Karpas-422 (cell line): Measurements from ENCODE around the gene GPC5. TPM values are rescaled to one million over a fixed set of nuclear protein-coding genes. Genes with fewer than 3 reads are reported as not detected.

Experiments used
- DNase-seq: peaks from one replicate; pipeline ENCODE4 v3.0.0-alpha.2; 2015
- H2AFZ ChIP-seq: fragments of 200-600 bp; sonication (generic); 2 replicates; pipeline ENCODE4 v1.6.1; 2014; ENCODE audit warnings: antibody characterized with exemption, low read length, mixed read lengths
- H3K27ac ChIP-seq: fragments of 200-600 bp; sonication (generic); 2 replicates; pipeline ENCODE4 v1.5.1; 2014; ENCODE audit warnings: mild to moderate bottlenecking, low read length, moderate library complexity
- H3K27me3 ChIP-seq: fragments of 200-600 bp; sonication (generic); 2 replicates; pipeline ENCODE4 v1.6.1; 2014; ENCODE audit warnings: low read length, mixed read lengths
- H3K36me3 ChIP-seq: fragments of 200-600 bp; sonication (generic); 2 replicates; pipeline ENCODE4 v1.6.1; 2014; ENCODE audit warnings: low read length, mixed read lengths; ENCODE audit not compliant: insufficient read depth
- H3K4me1 ChIP-seq: fragments of 200-600 bp; sonication (generic); 2 replicates; pipeline ENCODE4 v1.6.1; 2014; ENCODE audit warnings: mild to moderate bottlenecking, low read length, mixed read lengths
- H3K4me2 ChIP-seq: fragments of 200-600 bp; sonication (generic); 2 replicates; pipeline ENCODE4 v1.6.1; 2014; ENCODE audit warnings: low read length, low read depth, mild to moderate bottlenecking; ENCODE audit not compliant: poor library complexity, severe bottlenecking
- H3K4me3 ChIP-seq: fragments of 200-600 bp; sonication (generic); 2 replicates; pipeline ENCODE4 v1.5.1; 2014; ENCODE audit warnings: mild to moderate bottlenecking, antibody characterized with exemption, low read length, mixed read lengths
- H3K79me2 ChIP-seq: fragments of 200-600 bp; sonication (generic); 2 replicates; pipeline ENCODE4 v1.6.1; 2014; ENCODE audit warnings: mild to moderate bottlenecking, low read length, mixed read lengths
- H3K9ac ChIP-seq: fragments of 200-600 bp; sonication (generic); 2 replicates; pipeline ENCODE4 v1.6.0; 2014; ENCODE audit warnings: low read length
- H3K9me2 ChIP-seq: fragments of 200-600 bp; sonication (generic), shearing (Covaris generic); replicated peaks from 2 replicates; pipeline ENCODE4 v1.6.0; 2014; ENCODE audit warnings: mild to moderate bottlenecking, low read length, moderate library complexity; ENCODE audit not compliant: insufficient read depth
- H3K9me3 ChIP-seq: fragments of 300-700, 200-600 bp; sonication (generic); 2 replicates; pipeline ENCODE4 v1.6.1; 2014; ENCODE audit warnings: low read length, mixed read lengths
- H4K20me1 ChIP-seq: fragments of 200-600 bp; sonication (generic); 2 replicates; pipeline ENCODE4 v1.6.1; 2014; ENCODE audit warnings: mild to moderate bottlenecking, antibody characterized with exemption, low read length, low read depth; ENCODE audit not compliant: insufficient read depth
- total RNA-seq: library from RNA; depleted of rRNA; stranded (reverse); fragments of >200 nt; shearing (Covaris generic); gene quantifications from 2 replicates; pipeline ENCODE4 v1.2.3, GENCODE V29; 2014; ENCODE audit warnings: low replicate concordance

The GPC5 gene
- total RNA-seq, 1 experiment from 2014 or later = not detected

- H3K4me2 ChIP-seq = no peak overlapping the region
- H3K79me2 ChIP-seq = no peaks in the 10 kb centered on the region
- no peaks in the 10 kb centered on the region for H3K9me3 ChIP-seq
- no peak overlapping the region for H3K9ac ChIP-seq
- no peak for DNase-seq
- H3K27ac ChIP-seq = no peak overlapping the region
- no peaks in the 10 kb centered on the region for H3K9me2 ChIP-seq
- no peaks in the 10 kb centered on the region for H3K4me1 ChIP-seq
- H3K27me3 ChIP-seq = no peaks in the 10 kb centered on the region
- H3K4me3 ChIP-seq = no peak overlapping the region
- no peak overlapping the region for H2AFZ ChIP-seq
- no peaks in the 10 kb centered on the region for H4K20me1 ChIP-seq
- no peaks in the 10 kb centered on the region for H3K36me3 ChIP-seq
Measured at GRCh38 chr13:91595677-91596076, 197.3 kb downstream of the GPC5 start.

DNA sequence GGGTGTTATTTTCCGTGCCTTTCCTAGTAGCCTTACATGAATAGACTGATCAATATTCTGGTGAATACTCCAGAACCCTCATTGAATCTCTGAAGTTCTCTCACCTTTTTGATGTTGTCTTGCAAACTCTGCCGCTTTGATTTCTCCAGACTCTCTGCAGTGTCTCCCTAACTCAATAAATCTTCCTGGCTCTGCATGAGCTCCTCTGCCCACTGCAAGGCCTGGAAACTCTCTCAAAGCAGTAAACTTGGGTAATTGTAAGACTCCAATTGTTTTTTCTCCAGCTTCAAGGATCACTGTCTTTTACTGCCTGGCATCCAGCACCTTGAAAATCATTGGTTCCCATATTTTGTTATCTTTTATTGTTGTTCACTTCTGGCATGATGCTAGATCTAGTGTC, 198.4 kb downstream of the GPC5 start:
- Histone ChIP-seq H3K79me2 (no peaks in the 10 kb centered on the region), H3K27me3 (no peaks in the 10 kb centered on the region), H3K4me3 (no peak overlapping the region), H3K9me2 (no peaks in the 10 kb centered on the region), H3K9ac (no peak overlapping the region), H3K9me3 (no peaks in the 10 kb centered on the region), H3K27ac (no peak overlapping the region), H4K20me1 (no peaks in the 10 kb centered on the region), H3K4me1 (no peaks in the 10 kb centered on the region), H3K36me3 (no peaks in the 10 kb centered on the region), H3K4me2 (no peak overlapping the region), H2AFZ (no peak overlapping the region)
- no peak for DNase-seq

- H4K20me1 ChIP-seq = no peaks in the 10 kb centered on the region
- no peak overlapping the region for H2AFZ ChIP-seq
- H3K27ac ChIP-seq = no peak overlapping the region
- H3K4me1 ChIP-seq = no peaks in the 10 kb centered on the region
- no peak overlapping the region for H3K9ac ChIP-seq
- no peaks in the 10 kb centered on the region for H3K9me2 ChIP-seq
- no peaks in the 10 kb centered on the region for H3K36me3 ChIP-seq
- no peaks in the 10 kb centered on the region for H3K27me3 ChIP-seq
- H3K79me2 ChIP-seq = no peaks in the 10 kb centered on the region
- H3K4me3 ChIP-seq = no peak overlapping the region
- no peak for DNase-seq
- H3K4me2 ChIP-seq = no peak overlapping the region
- no peaks in the 10 kb centered on the region for H3K9me3 ChIP-seq
Measured at GRCh38 chr13:91598655-91599054, 200.2 kb downstream of the GPC5 start.

DNA sequence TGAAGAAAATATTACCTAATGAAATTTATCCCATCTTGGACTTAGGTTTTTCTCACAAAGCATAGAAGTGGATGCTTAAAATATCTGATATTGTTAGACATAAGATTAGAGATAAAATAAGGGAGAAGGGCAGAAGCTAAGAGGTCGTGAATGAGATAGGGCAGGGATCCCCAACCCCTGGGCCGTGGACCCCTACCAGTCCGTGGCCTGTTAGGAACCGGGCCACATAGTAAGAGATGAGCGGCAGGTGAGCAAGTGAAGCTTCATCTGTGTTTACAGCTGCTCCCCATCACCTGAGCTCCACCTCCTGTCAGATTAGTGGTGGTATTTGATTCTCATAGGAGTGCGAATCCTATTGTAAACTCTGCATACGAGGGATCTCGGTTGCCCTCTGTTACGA, 202.9 kb downstream of the GPC5 start:
- H4K20me1 ChIP-seq = no peaks in the 10 kb centered on the region
- no peaks in the 10 kb centered on the region for H3K9me3 ChIP-seq
- H3K27ac ChIP-seq = no peak overlapping the region
- no peak overlapping the region for H2AFZ ChIP-seq
- no peak overlapping the region for H3K4me3 ChIP-seq
- H3K4me1 ChIP-seq = no peaks in the 10 kb centered on the region
- no peaks in the 10 kb centered on the region for H3K36me3 ChIP-seq
- no peak for DNase-seq
- no peaks in the 10 kb centered on the region for H3K27me3 ChIP-seq
- H3K9ac ChIP-seq = no peak overlapping the region
- H3K9me2 ChIP-seq = no peaks in the 10 kb centered on the region
- H3K79me2 ChIP-seq = no peaks in the 10 kb centered on the region
- H3K4me2 ChIP-seq = no peak overlapping the region

GRCh38 chr13:91601807-91602206, 203.4 kb downstream of the GPC5 start:
- no peaks in the 10 kb centered on the region for H3K79me2 ChIP-seq
- no peaks in the 10 kb centered on the region for H4K20me1 ChIP-seq
- no peaks in the 10 kb centered on the region for H3K4me1 ChIP-seq
- no peak for DNase-seq
- no peaks in the 10 kb centered on the region for H3K27me3 ChIP-seq
- no peaks in the 10 kb centered on the region for H3K9me2 ChIP-seq
- H3K4me3 ChIP-seq = no peak overlapping the region
- H3K9ac ChIP-seq = no peak overlapping the region
- H3K4me2 ChIP-seq = no peak overlapping the region
- H3K27ac ChIP-seq = no peak overlapping the region
- no peaks in the 10 kb centered on the region for H3K9me3 ChIP-seq
- no peak overlapping the region for H2AFZ ChIP-seq
- H3K36me3 ChIP-seq = no peaks in the 10 kb centered on the region

GRCh38 chr13:91609353-91609752, 210.9 kb downstream of the GPC5 start:
- Histone ChIP-seq H2AFZ (no peak overlapping the region), H3K27me3 (no peaks in the 10 kb centered on the region), H3K9me2 (no peaks in the 10 kb centered on the region), H3K9ac (no peak overlapping the region), H3K4me2 (no peak overlapping the region), H4K20me1 (no peaks in the 10 kb centered on the region), H3K4me1 (no peaks in the 10 kb centered on the region), H3K27ac (no peak overlapping the region), H3K79me2 (no peaks in the 10 kb centered on the region), H3K4me3 (no peak overlapping the region), H3K9me3 (no peaks in the 10 kb centered on the region), H3K36me3 (no peaks in the 10 kb centered on the region)
- no peak for DNase-seq

- Histone ChIP-seq H2AFZ (no peak overlapping the region), H3K9me3 (no peaks in the 10 kb centered on the region), H4K20me1 (no peaks in the 10 kb centered on the region), H3K79me2 (no peaks in the 10 kb centered on the region), H3K9ac (no peak overlapping the region), H3K27me3 (no peaks in the 10 kb centered on the region), H3K27ac (no peak overlapping the region), H3K4me2 (no peak overlapping the region), H3K4me1 (no peaks in the 10 kb centered on the region), H3K9me2 (no peaks in the 10 kb centered on the region), H3K36me3 (no peaks in the 10 kb centered on the region), H3K4me3 (no peak overlapping the region)
- DNase-seq = no peak
Measured at GRCh38 chr13:91618315-91618714, 219.9 kb downstream of the GPC5 start.

GRCh38 chr13:91620670-91621141, 222.3 kb downstream of the GPC5 start:
- no peaks in the 10 kb centered on the region for H4K20me1 ChIP-seq
- no peaks in the 10 kb centered on the region for H3K27me3 ChIP-seq
- no peak overlapping the region for H3K4me2 ChIP-seq
- no peaks in the 10 kb centered on the region for H3K36me3 ChIP-seq
- H2AFZ ChIP-seq = no peak overlapping the region
- H3K4me3 ChIP-seq = no peak overlapping the region
- no peaks in the 10 kb centered on the region for H3K9me3 ChIP-seq
- no peaks in the 10 kb centered on the region for H3K79me2 ChIP-seq
- H3K4me1 ChIP-seq = no peaks in the 10 kb centered on the region
- H3K27ac ChIP-seq = no peak overlapping the region
- H3K9me2 ChIP-seq = no peaks in the 10 kb centered on the region
- no peak for DNase-seq
- H3K9ac ChIP-seq = no peak overlapping the region

DNA sequence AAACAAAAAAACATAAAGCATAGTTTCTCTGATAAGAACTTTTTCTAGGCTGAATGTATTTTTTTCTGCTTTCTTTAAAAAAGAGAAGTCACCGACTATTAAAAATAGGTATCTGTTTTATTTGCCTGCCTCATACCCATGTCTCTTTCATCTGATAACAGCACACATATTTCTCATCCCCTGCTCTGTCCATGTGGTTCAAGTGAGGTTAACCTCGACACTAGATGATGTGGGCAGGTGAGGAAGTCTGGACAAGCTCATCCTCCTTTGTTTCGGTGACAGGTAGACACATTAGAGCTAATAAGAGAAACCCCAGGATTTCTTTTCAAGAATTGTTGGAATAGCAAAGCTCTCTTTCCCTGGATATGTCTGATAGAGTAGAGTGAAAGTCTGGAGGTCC, 222.7 kb downstream of the GPC5 start:
- no peak overlapping the region for H3K4me2 ChIP-seq
- no peak overlapping the region for H3K4me3 ChIP-seq
- no peaks in the 10 kb centered on the region for H4K20me1 ChIP-seq
- no peaks in the 10 kb centered on the region for H3K4me1 ChIP-seq
- no peak for DNase-seq
- H3K9ac ChIP-seq = no peak overlapping the region
- H3K27me3 ChIP-seq = no peaks in the 10 kb centered on the region
- no peaks in the 10 kb centered on the region for H3K79me2 ChIP-seq
- no peak overlapping the region for H2AFZ ChIP-seq
- no peak overlapping the region for H3K27ac ChIP-seq
- no peaks in the 10 kb centered on the region for H3K9me2 ChIP-seq
- no peaks in the 10 kb centered on the region for H3K36me3 ChIP-seq
- H3K9me3 ChIP-seq = no peaks in the 10 kb centered on the region
